K562 treated with DMSO at 1 percent for 24 hours (cell line): ENCODE results near the gene SLC12A6. TPM values are rescaled to one million over a fixed set of nuclear protein-coding genes. Genes with fewer than 3 reads are reported as not detected.

Experiments used
- total RNA-seq: library from RNA; unstranded; fragments of 300-600 nt; gene quantifications from 2 replicates; pipeline ENCODE4 v1.2.3, GENCODE V29; 2022; ENCODE audit warnings: low read depth; ENCODE audit not compliant: insufficient read depth

The SLC12A6 gene
- 8.3 and 9.9 TPM in 2 replicates for total RNA-seq

GRCh38 chr15:34337557-34338306, at the start of gene SLC12A6:
Gene SLC12A6, minus strand, starts transcription at chr15:34337781. Its CDS starts 1,101 bp downstream, at chr15:34336680.

GRCh38 chr15:34367101-34368081, 29.8 kb upstream of the SLC12A6 start, which contains the start of gene LPCAT4:
Gene LPCAT4, minus strand, starts transcription at chr15:34367196. Its CDS starts 96 bp downstream, at chr15:34367100.

GRCh38 chr15:34342737-34343575, 5.4 kb upstream of the SLC12A6 start, which contains the start of the genes NOP10 and NUTM1:
Gene NOP10, minus strand, starts transcription at chr15:34343136. Its CDS starts 63 bp downstream, at chr15:34343073.
Gene NUTM1, plus strand, starts transcription at chr15:34343315. Its CDS starts 382 bp downstream, at chr15:34343697.

GRCh38 chr15:34209421-34210282, 127.9 kb downstream of the SLC12A6 start, which contains the start of gene KATNBL1:
Gene KATNBL1, minus strand, starts transcription at chr15:34210096. Its CDS starts 46,420 bp downstream, at chr15:34163676.

Other genes with a start within 250 kb of the SLC12A6 start
- gene EMC7, start 235.9 kb downstream of the SLC12A6 start, total RNA-seq: 77.6 and 84.2 TPM in 2 replicates
- gene PGBD4, start 235.7 kb downstream of the SLC12A6 start, total RNA-seq: 0.97 and 1.0 TPM in 2 replicates
- gene KATNBL1, start 127.7 kb downstream of the SLC12A6 start, total RNA-seq: 15.9 and 16.7 TPM in 2 replicates
- 102 and 104 TPM in 2 replicates for gene EMC4, start 112.8 kb downstream of the SLC12A6 start, total RNA-seq
- gene NOP10, start 5.4 kb upstream of the SLC12A6 start, total RNA-seq: 250 and 274 TPM in 2 replicates
- gene NUTM1, start 5.5 kb upstream of the SLC12A6 start, total RNA-seq: not detected in 2 replicates
- gene LPCAT4, start 29.4 kb upstream of the SLC12A6 start, total RNA-seq: 19.2 and 21.7 TPM in 2 replicates
- gene GOLGA8A, start 100.0 kb upstream of the SLC12A6 start, total RNA-seq: 16.7 and 23.9 TPM in 2 replicates
- 28.9 and 33.2 TPM in 2 replicates for gene GOLGA8B, start 245.9 kb upstream of the SLC12A6 start, total RNA-seq